Measurements from ENCODE around the gene NRIP2. TPM values are rescaled to one million over a fixed set of nuclear protein-coding genes. Genes with fewer than 3 reads are reported as not detected.
A peak's percentile ranks its signal among the peaks of the same experiment; 100 is the strongest.

Gene NRIP2
- total RNA-seq, 1 experiment from 2014 or later = not detected

- no peak for DNase-seq (ENCODE audit: low spot score)
Measured at GRCh38 chr12:2845280-2845679, 10.4 kb upstream of the NRIP2 start.

GRCh38 chr12:2844786-2845185, 10.0 kb upstream of the NRIP2 start:
- DNase-seq (ENCODE audit: low spot score) = no peak

- no peak for DNase-seq (ENCODE audit: low spot score)
Measured at GRCh38 chr12:2842948-2843347, 8.1 kb upstream of the NRIP2 start.

GRCh38 chr12:2841056-2841650, 6.3 kb upstream of the NRIP2 start:
- DNase-seq (ENCODE audit: low spot score) = no peak

GRCh38 chr12:2836574-2836973, 1.7 kb upstream of the NRIP2 start:
- no peak for DNase-seq (ENCODE audit: low spot score)

GRCh38 chr12:2835691-2836403, 1.0 kb upstream of the NRIP2 start:
- DNase-seq (ENCODE audit: low spot score) = no peak

- no peak for DNase-seq (ENCODE audit: low spot score)
Measured at GRCh38 chr12:2833810-2834209, 1.0 kb downstream of the NRIP2 start.

- no peak for DNase-seq (ENCODE audit: low spot score)
Measured at GRCh38 chr12:2833327-2833726, 1.5 kb downstream of the NRIP2 start.

GRCh38 chr12:2832550-2833127, 2.2 kb downstream of the NRIP2 start:
- no peak for DNase-seq (ENCODE audit: low spot score)

GRCh38 chr12:2829275-2829674, 5.6 kb downstream of the NRIP2 start:
- no peak for DNase-seq (ENCODE audit: low spot score)

GRCh38 chr12:2826721-2827515, 7.9 kb downstream of the NRIP2 start:
- DNase-seq (ENCODE audit: low spot score) = no peak

GRCh38 chr12:2826036-2826435, 8.8 kb downstream of the NRIP2 start:
- no peak for DNase-seq (ENCODE audit: low spot score)

GRCh38 chr12:2825132-2825531, 9.7 kb downstream of the NRIP2 start:
- no peak for DNase-seq (ENCODE audit: low spot score)

GRCh38 chr12:2824541-2824940, 10.3 kb downstream of the NRIP2 start:
- DNase-seq (ENCODE audit: low spot score) = no peak

- no peak for DNase-seq (ENCODE audit: low spot score)
Measured at GRCh38 chr12:2823483-2823882, 11.4 kb downstream of the NRIP2 start.

- no peak for DNase-seq (ENCODE audit: low spot score)
Measured at GRCh38 chr12:2820432-2820831, 14.4 kb downstream of the NRIP2 start.

GRCh38 chr12:2819810-2820209, 15.0 kb downstream of the NRIP2 start:
- DNase-seq (ENCODE audit: low spot score) = no peak

- peak; percentile 32 for DNase-seq (ENCODE audit: low spot score)
Measured at GRCh38 chr12:2813214-2814185, 21.3 kb downstream of the NRIP2 start.

GRCh38 chr12:2812290-2813213, 22.3 kb downstream of the NRIP2 start, which contains the start of gene ITFG2:
Gene ITFG2 (plus strand): TSS chr12:2812668. CDS start chr12:2812761, 93 bp downstream.
- DNase-seq (ENCODE audit: low spot score) = peak; percentile 95

GRCh38 chr12:2811801-2812200, 23.0 kb downstream of the NRIP2 start:
- no peak for DNase-seq (ENCODE audit: low spot score)

Data from A172 (cell line).